HG03159 (cell line): ENCODE measurements around the gene FHAD1.

Experiments used
- ATAC-seq: cut with Tn5 transposase; IDR thresholded peaks from one replicate; pipeline ENCODE4 v1.9.1; 2021; ENCODE audit warnings: mild to moderate bottlenecking, moderate library complexity; ENCODE audit not compliant: unreplicated experiment

FHAD1 gene

GRCh38 chr1:15324869-15325335, 77.9 kb downstream of the FHAD1 start:
- ATAC-seq, result no peak

GRCh38 chr1:15325375-15326085, 78.5 kb downstream of the FHAD1 start:
- no peak for ATAC-seq

GRCh38 chr1:15326691-15327588, 79.9 kb downstream of the FHAD1 start:
- no peak for ATAC-seq

DNA sequence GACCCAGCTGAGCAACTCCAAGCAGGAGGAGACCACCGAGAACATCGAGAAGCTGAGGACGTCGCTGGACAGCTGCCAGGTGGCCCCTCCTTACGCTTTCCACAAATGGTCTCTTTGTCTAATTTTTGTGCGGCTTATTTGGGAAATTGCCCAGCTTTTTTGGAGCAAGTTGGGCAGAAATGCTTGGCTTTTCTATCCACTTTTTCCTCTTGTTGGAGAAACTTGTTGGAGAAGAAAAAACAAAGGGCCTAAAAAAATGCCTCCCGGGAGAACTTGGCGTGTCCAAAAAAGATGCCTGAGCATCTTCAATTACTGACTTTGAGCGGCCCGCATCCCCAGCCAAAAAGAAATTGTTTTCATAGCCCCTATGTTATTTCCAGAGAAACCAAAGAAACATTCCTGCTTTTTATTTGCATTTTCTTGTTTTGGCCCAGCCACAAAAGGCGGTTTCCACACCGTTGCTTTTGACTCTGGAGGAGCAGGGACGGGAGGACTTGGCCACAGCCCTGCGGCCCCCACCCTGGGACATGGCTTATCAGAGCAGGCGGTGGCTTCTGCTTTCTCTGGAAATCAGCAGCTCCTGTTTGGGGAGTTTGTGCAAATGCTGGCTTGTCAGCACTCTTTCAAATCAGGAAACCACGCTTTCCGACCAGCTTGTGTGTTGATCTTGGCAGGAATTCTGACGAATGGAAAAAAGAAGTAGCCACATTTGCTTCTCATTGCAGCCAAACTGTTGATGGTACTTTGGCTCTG, 81.5 kb downstream of the FHAD1 start:
- ATAC-seq, result no peak

DNA sequence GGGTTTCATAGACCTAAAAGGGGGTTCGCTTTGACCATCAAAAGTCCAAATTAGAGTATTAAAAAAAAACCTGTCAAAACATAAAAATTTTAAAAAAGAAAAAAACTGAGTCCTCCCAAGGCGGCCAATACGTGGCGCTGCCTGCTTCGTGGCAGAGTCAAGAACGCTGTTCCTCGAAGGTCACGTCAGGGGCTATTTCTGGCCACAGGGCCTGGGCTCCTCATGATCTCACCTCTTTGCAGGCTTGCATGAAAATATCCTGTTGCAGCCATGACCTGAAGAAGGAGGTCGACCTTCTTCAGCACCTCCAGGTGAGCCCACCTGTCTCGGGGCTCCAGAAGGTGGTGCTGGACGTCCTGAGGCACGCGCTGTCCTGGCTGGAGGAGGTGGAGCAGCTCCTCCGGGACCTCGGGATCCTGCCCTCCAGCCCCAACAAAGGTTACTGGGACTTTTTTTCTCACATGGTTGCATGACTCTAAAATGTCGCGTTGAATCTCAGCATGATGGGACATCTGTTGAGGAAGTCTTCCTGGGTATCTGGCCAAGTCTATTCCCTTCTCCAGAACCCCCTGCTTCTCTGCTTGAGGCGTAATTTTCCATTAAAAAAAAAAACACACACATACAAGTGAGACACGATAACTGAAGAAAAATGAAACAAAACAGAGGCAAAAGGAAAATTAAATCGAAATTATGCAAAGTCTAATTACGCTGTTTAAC, 82.2 kb downstream of the FHAD1 start:
- ATAC-seq, result no peak

GRCh38 chr1:15330028-15330427, 83.0 kb downstream of the FHAD1 start:
- no peak for ATAC-seq

DNA sequence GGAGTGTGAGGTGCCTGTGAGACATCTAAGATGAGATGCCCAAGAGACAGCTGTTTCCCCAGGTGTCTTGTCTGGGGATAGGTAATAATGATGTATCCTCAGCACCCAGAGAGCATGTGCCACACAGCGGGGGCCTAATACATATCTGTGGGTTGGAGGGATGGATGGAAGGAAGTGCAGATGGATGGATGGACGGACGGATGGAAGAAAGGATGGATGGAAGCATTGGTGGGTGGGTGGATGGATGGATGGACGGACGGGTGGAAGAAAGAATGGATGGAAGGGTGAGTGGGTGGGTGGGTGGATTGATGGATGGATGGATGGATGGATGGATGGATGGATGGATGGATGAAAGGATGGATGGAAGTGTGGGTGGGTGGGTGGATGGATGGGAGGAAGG, 84.2 kb downstream of the FHAD1 start:
- ATAC-seq, result no peak

DNA sequence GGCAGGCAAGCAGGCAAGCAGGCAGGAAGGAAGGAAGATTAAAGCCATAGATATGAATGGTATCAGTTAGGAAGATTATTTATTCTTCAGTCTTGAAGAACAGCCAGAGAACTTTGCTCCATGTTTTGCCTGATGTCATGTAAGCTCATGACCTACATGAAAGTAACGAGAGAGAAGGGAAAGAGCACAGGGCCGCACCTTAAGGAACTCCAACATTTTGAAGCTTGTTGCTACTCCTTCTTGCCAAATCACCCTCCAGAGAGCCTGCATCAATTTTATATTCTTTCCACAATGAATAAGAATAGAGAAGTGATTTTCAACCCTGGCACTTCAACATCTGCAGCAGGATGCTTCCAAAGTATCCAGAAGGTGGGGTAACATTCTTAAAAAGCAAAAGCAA, 84.7 kb downstream of the FHAD1 start:
- ATAC-seq, result no peak

- ATAC-seq, result no peak
Observed at GRCh38 chr1:15332525-15332924, 85.5 kb downstream of the FHAD1 start.

- ATAC-seq, result no peak
Observed at GRCh38 chr1:15332952-15333715, 86.1 kb downstream of the FHAD1 start.

DNA sequence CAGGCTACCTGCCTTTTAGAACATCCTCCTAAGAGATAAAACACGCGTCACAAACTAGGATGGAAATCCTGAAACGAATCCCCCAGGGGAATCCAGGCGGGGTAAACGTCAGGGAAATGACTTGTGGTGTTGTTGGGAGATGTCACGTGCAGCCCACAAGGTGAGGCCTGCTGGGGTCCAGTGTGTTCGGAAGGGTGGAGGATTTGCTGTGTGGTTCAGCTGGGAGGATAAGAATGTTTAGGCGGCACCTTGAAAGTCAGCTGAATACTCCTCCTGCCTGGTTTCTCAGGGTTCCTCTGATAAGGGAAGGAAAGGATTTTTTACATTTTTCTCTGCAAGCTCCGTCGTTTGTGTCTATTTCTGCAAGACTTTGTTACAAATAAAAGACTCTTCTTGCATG, 88.0 kb downstream of the FHAD1 start:
- no peak for ATAC-seq

- ATAC-seq, result no peak
Observed at GRCh38 chr1:15336866-15337265, 89.8 kb downstream of the FHAD1 start.

GRCh38 chr1:15337656-15338402, 90.8 kb downstream of the FHAD1 start:
- ATAC-seq, result no peak

DNA sequence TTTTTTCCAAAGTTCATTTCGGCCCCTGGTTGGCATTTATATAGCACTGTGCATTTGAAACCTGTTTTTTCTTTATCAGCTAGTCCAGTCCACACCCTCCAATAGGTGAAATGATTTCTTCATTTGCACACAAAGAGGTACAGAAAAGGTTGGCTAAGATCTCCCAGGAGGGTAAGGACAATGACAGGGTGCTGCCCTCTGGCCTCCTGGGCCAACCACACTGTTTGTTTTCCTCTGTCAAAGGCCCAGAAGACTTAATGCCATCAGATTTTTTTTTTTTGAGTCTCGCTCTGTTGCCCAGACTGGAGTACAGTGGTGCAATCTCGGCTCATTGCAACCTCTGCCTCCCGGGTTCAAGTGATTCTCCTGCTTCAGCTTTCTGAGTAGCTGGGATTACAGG, 92.5 kb downstream of the FHAD1 start:
- ATAC-seq, result no peak

- no peak for ATAC-seq
Observed at GRCh38 chr1:15341228-15341627, 94.2 kb downstream of the FHAD1 start.

- no peak for ATAC-seq
Observed at GRCh38 chr1:15341634-15342407, 94.8 kb downstream of the FHAD1 start.

GRCh38 chr1:15342408-15342967, 95.5 kb downstream of the FHAD1 start:
- ATAC-seq, result no peak

GRCh38 chr1:15343099-15343498, 96.1 kb downstream of the FHAD1 start:
- no peak for ATAC-seq
